Muscle of leg (tissue), 11 donors: ENCODE measurements around the gene ITGB5. TPM values are rescaled to one million over a fixed set of nuclear protein-coding genes. Genes with fewer than 3 reads are reported as not detected.
A peak's percentile ranks its signal among the peaks of the same experiment; 100 is the strongest.

Experiments used
- DNase-seq: peaks from one replicate; pipeline ENCODE4 v3.0.0; 2013
- H3K27ac ChIP-seq: one replicate; pipeline ENCODE4 v1.5.1; 2013; ENCODE audit warnings: mild to moderate bottlenecking, low read length, control low read depth
- H3K27me3 ChIP-seq: one replicate; pipeline ENCODE4 v1.6.1; 2013; ENCODE audit warnings: low read length; ENCODE audit not compliant: control insufficient read depth, insufficient read depth
- H3K36me3 ChIP-seq: one replicate; pipeline ENCODE4 v1.6.1; 2013; ENCODE audit warnings: low read length; ENCODE audit not compliant: control insufficient read depth, insufficient read depth
- H3K4me1 ChIP-seq: one replicate; pipeline ENCODE4 v1.6.1; 2013; ENCODE audit warnings: low read length; ENCODE audit not compliant: control insufficient read depth, insufficient read depth
- H3K4me3 ChIP-seq: one replicate; pipeline ENCODE4 v1.5.1; 2013; ENCODE audit warnings: low read length, control low read depth
- H3K9me3 ChIP-seq: replicated peaks from 2 replicates; pipeline ENCODE4 v1.6.1; 2013; ENCODE audit warnings: low read depth, low read length; ENCODE audit not compliant: control insufficient read depth
- WGBS: methylation state at CpG from one replicate; pipeline ENCODE4 v1.1.5; 2013; ENCODE audit warnings: missing lambda C conversion rate; ENCODE audit not compliant: insufficient coverage; 5-methylcytosine and 5-hydroxymethylcytosine counted together
- polyA plus RNA-seq, 8 donors: library from polyadenylated mRNA; unstranded; fragments of 120-200 nt; gene quantifications; one replicate each; pipeline versions ENCODE4 v1.2.1 to v1.2.3, GENCODE V29; 2013; ENCODE audit warnings: inconsistent platforms in 1 of 8, low replicate concordance in 1 of 8; ENCODE audit not compliant: insufficient read length in 8 of 8, insufficient read depth in 1 of 8
- total RNA-seq: library from RNA; stranded (reverse); fragments of 120-200 nt; gene quantifications from one replicate; pipeline ENCODE4 v1.2.4, GENCODE V29; 2013

ITGB5 gene
- total and polyA plus RNA-seq, 9 donors = 14.3 to 60.4 (median 30.6) TPM

GRCh38 chr3:124772081-124772831, 114.9 kb downstream of the ITGB5 start:
- Histone ChIP-seq H3K9me3 (no peaks in the 10 kb centered on the region), H3K4me3 (no peak overlapping the region), H3K4me1 (peaks cover 74% of the 10 kb centered on the region)

GRCh38 chr3:124771083-124771445, 116.1 kb downstream of the ITGB5 start:
- Histone ChIP-seq H3K4me3 (no peak overlapping the region), H3K9me3 (no peaks in the 10 kb centered on the region), H3K36me3 (no peaks in the 10 kb centered on the region), H3K4me1 (peaks cover 79% of the 10 kb centered on the region), H3K27me3 (no peaks in the 10 kb centered on the region), H3K27ac (peak overlapping the region; percentile 32)
- 92% methylated on average over 2 of the region's 2 CpGs for WGBS
- no peak for DNase-seq

More at GRCh38 chr3:124772081-124772831, 114.9 kb downstream of the ITGB5 start:
- peak; percentile 94 for DNase-seq
- H3K27ac ChIP-seq = peak overlapping the region; percentile 79
- WGBS = 5% methylated on average over 12 of the region's 17 CpGs
- no peaks in the 10 kb centered on the region for H3K27me3 ChIP-seq
- no peaks in the 10 kb centered on the region for H3K36me3 ChIP-seq

GRCh38 chr3:124770336-124771082, 116.7 kb downstream of the ITGB5 start:
- peaks cover 77% of the 10 kb centered on the region for H3K4me1 ChIP-seq
- peak overlapping the region; percentile 64 for H3K27ac ChIP-seq

GRCh38 chr3:124769462-124769861, 117.7 kb downstream of the ITGB5 start:
- DNase-seq = no peak

More at GRCh38 chr3:124770336-124771082, 116.7 kb downstream of the ITGB5 start:
- H3K9me3 ChIP-seq = no peaks in the 10 kb centered on the region
- 46% methylated on average over 4 of the region's 10 CpGs for WGBS
- H3K27me3 ChIP-seq = no peaks in the 10 kb centered on the region
- peak; percentile 79 for DNase-seq
- H3K36me3 ChIP-seq = no peaks in the 10 kb centered on the region
- no peak overlapping the region for H3K4me3 ChIP-seq

GRCh38 chr3:124768812-124769211, 118.4 kb downstream of the ITGB5 start:
- Histone ChIP-seq H3K4me1 (peaks cover 66% of the 10 kb centered on the region), H3K27me3 (peaks cover 4% of the 10 kb centered on the region), H3K27ac (no peak overlapping the region), H3K36me3 (peaks cover 7% of the 10 kb centered on the region), H3K9me3 (no peaks in the 10 kb centered on the region), H3K4me3 (no peak overlapping the region)
- no peak for DNase-seq
- 83% methylated on average over 4 of the region's 7 CpGs for WGBS

More at GRCh38 chr3:124769462-124769861, 117.7 kb downstream of the ITGB5 start:
- H3K27ac ChIP-seq = no peak overlapping the region
- H3K4me1 ChIP-seq = peaks cover 72% of the 10 kb centered on the region
- no peaks in the 10 kb centered on the region for H3K27me3 ChIP-seq
- H3K9me3 ChIP-seq = no peaks in the 10 kb centered on the region
- no peak overlapping the region for H3K4me3 ChIP-seq
- 87% methylated on average over 7 of the region's 9 CpGs for WGBS
- H3K36me3 ChIP-seq = peaks cover 2% of the 10 kb centered on the region

- 98% methylated on average over 5 of the region's 6 CpGs for WGBS
- Histone ChIP-seq H3K36me3 (peaks cover 15% of the 10 kb centered on the region), H3K9me3 (no peaks in the 10 kb centered on the region), H3K27me3 (peaks cover 4% of the 10 kb centered on the region), H3K4me1 (peaks cover 56% of the 10 kb centered on the region), H3K27ac (peak overlapping the region; percentile 13), H3K4me3 (no peak overlapping the region)
- no peak for DNase-seq
Observed at GRCh38 chr3:124767691-124768090, 119.5 kb downstream of the ITGB5 start.

GRCh38 chr3:124767264-124767663, 119.9 kb downstream of the ITGB5 start:
- peaks cover 15% of the 10 kb centered on the region for H3K36me3 ChIP-seq
- no peak overlapping the region for H3K4me3 ChIP-seq
- peaks cover 4% of the 10 kb centered on the region for H3K27me3 ChIP-seq
- H3K4me1 ChIP-seq = peaks cover 51% of the 10 kb centered on the region
- DNase-seq = peak; percentile 60
- H3K9me3 ChIP-seq = no peaks in the 10 kb centered on the region
- H3K27ac ChIP-seq = peak overlapping the region; percentile 17
- WGBS = 45% methylated on average over 3 of the region's 5 CpGs

- peaks cover 4% of the 10 kb centered on the region for H3K27me3 ChIP-seq
- H3K4me1 ChIP-seq = peaks cover 45% of the 10 kb centered on the region
- H3K9me3 ChIP-seq = no peaks in the 10 kb centered on the region
- peak overlapping the region; percentile 17 for H3K27ac ChIP-seq
- H3K4me3 ChIP-seq = no peak overlapping the region
- 70% methylated on average over 10 of the region's 16 CpGs for WGBS
- DNase-seq = no peak
- peaks cover 15% of the 10 kb centered on the region for H3K36me3 ChIP-seq
Observed at GRCh38 chr3:124766113-124767095, 120.8 kb downstream of the ITGB5 start.

GRCh38 chr3:124765197-124765840, 121.8 kb downstream of the ITGB5 start:
- WGBS = 82% methylated on average over 2 of the region's 5 CpGs
- Histone ChIP-seq H3K9me3 (no peaks in the 10 kb centered on the region), H3K27ac (no peak overlapping the region), H3K4me1 (peaks cover 43% of the 10 kb centered on the region), H3K4me3 (no peak overlapping the region), H3K27me3 (peaks cover 4% of the 10 kb centered on the region), H3K36me3 (peaks cover 15% of the 10 kb centered on the region)
- no peak for DNase-seq
